ENCODE results near the gene PCBP2.
A peak's percentile ranks its signal among the peaks of the same experiment; 100 is the strongest.

PCBP2 gene

GRCh38 chr12:53510181-53510812, 58.4 kb downstream of the PCBP2 start:
- no peak for DNase-seq

GRCh38 chr12:53513712-53514410, 62.0 kb downstream of the PCBP2 start:
- DNase-seq, result no peak

- DNase-seq, result no peak
Observed at GRCh38 chr12:53514628-53515290, 62.9 kb downstream of the PCBP2 start.

- no peak for DNase-seq
Observed at GRCh38 chr12:53515291-53515680, 63.4 kb downstream of the PCBP2 start.

- no peak for DNase-seq
Observed at GRCh38 chr12:53516758-53517455, 65.0 kb downstream of the PCBP2 start.

GRCh38 chr12:53518381-53518780, 66.5 kb downstream of the PCBP2 start:
- DNase-seq, result no peak

GRCh38 chr12:53523131-53523530, 71.2 kb downstream of the PCBP2 start:
- DNase-seq, result peak; percentile 13

- DNase-seq, result no peak
Observed at GRCh38 chr12:53524476-53524875, 72.6 kb downstream of the PCBP2 start.

- DNase-seq, result no peak
Observed at GRCh38 chr12:53530061-53530460, 78.2 kb downstream of the PCBP2 start.

Data from T1000 (cell line).